GM21360 (cell line): Measurements from ENCODE around the gene PHEX.

ENCODE experiments used
- ATAC-seq: cut with Tn5 transposase; IDR thresholded peaks from one replicate; pipeline ENCODE4 v1.9.1; 2021; ENCODE audit warnings: mild to moderate bottlenecking, moderate library complexity; ENCODE audit not compliant: unreplicated experiment

PHEX gene

GRCh38 chrX:22032084-22032483 lies at the start of gene PHEX:
PHEX (plus strand) TSS chrX:22032325; CDS start chrX:22033006, 681 bp downstream.
- ATAC-seq: no peak

- ATAC-seq: peak; percentile 90
Measured at GRCh38 chrX:21985332-21985777, 46.8 kb upstream of the PHEX start.

GRCh38 chrX:21986596-21986995 lies 45.5 kb upstream of the PHEX start:
- no peak for ATAC-seq

GRCh38 chrX:21989384-21989783 lies 42.7 kb upstream of the PHEX start:
- ATAC-seq: no peak

- ATAC-seq: no peak
Measured at GRCh38 chrX:21990832-21991231, 41.3 kb upstream of the PHEX start.

GRCh38 chrX:21991504-21991903 lies 40.6 kb upstream of the PHEX start:
- ATAC-seq: no peak

GRCh38 chrX:21993265-21993664 lies 38.9 kb upstream of the PHEX start:
- ATAC-seq: peak; percentile 67

- ATAC-seq: no peak
Measured at GRCh38 chrX:21996872-21997455, 35.2 kb upstream of the PHEX start.

GRCh38 chrX:21998037-21998436 lies 34.1 kb upstream of the PHEX start:
- no peak for ATAC-seq

- ATAC-seq: no peak
Measured at GRCh38 chrX:22004866-22005265, 27.3 kb upstream of the PHEX start.

- no peak for ATAC-seq
Measured at GRCh38 chrX:22012051-22012450, 20.1 kb upstream of the PHEX start.

GRCh38 chrX:22012931-22013330 lies 19.2 kb upstream of the PHEX start:
- no peak for ATAC-seq

GRCh38 chrX:22015139-22015750 lies 16.9 kb upstream of the PHEX start:
- no peak for ATAC-seq

GRCh38 chrX:22021751-22022324 lies 10.3 kb upstream of the PHEX start:
- no peak for ATAC-seq

- no peak for ATAC-seq
Measured at GRCh38 chrX:22024577-22024976, 7.5 kb upstream of the PHEX start.

- no peak for ATAC-seq
Measured at GRCh38 chrX:22025751-22026150, 6.4 kb upstream of the PHEX start.

- no peak for ATAC-seq
Measured at GRCh38 chrX:22026731-22027130, 5.4 kb upstream of the PHEX start.

GRCh38 chrX:22032506-22032905 lies 381 bp downstream of the PHEX start:
- no peak for ATAC-seq

- ATAC-seq: no peak
Measured at GRCh38 chrX:22033818-22034217, 1.7 kb downstream of the PHEX start.

GRCh38 chrX:22035236-22035635 lies 3.1 kb downstream of the PHEX start:
- no peak for ATAC-seq

GRCh38 chrX:22037225-22037624 lies 5.1 kb downstream of the PHEX start:
- ATAC-seq: no peak

GRCh38 chrX:22037911-22038537 lies 5.9 kb downstream of the PHEX start:
- no peak for ATAC-seq
